Esophagus muscularis mucosa (tissue), 3 donors: Measurements from ENCODE around the gene SPINT4.

Experiments
- POLR2A ChIP-seq: fragments of 450-650 bp; IDR thresholded peaks from one replicate; pipeline ENCODE4 v1.6.1; 2017; ENCODE audit warnings: antibody characterized with exemption, moderate library complexity, mild to moderate bottlenecking, low read depth
- TF ChIP-seq, protein P1 (sequence below), 3 experiments: fragments of 200-600 bp in 2 of 3; fragments of 450-650 bp in 1 of 3; sonication (generic) in 2 of 3; IDR thresholded peaks; one replicate each; pipeline ENCODE4 v1.5.1; 2017 to 2019; ENCODE audit warnings: antibody characterized with exemption in 3 of 3, mild to moderate bottlenecking in 2 of 3, moderate library complexity in 1 of 3

- TF ChIP-seq, protein P1, sequence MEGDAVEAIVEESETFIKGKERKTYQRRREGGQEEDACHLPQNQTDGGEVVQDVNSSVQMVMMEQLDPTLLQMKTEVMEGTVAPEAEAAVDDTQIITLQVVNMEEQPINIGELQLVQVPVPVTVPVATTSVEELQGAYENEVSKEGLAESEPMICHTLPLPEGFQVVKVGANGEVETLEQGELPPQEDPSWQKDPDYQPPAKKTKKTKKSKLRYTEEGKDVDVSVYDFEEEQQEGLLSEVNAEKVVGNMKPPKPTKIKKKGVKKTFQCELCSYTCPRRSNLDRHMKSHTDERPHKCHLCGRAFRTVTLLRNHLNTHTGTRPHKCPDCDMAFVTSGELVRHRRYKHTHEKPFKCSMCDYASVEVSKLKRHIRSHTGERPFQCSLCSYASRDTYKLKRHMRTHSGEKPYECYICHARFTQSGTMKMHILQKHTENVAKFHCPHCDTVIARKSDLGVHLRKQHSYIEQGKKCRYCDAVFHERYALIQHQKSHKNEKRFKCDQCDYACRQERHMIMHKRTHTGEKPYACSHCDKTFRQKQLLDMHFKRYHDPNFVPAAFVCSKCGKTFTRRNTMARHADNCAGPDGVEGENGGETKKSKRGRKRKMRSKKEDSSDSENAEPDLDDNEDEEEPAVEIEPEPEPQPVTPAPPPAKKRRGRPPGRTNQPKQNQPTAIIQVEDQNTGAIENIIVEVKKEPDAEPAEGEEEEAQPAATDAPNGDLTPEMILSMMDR (IDR thresholded peaks at IDR 0.05) = no peak
- no peak for TF ChIP-seq POLR2A
Observed at GRCh38 chr20:45774945-45775344, 52.8 kb downstream of the SPINT4 start.
